ENCODE data around the gene ADGRF3. TPM values are rescaled to one million over a fixed set of nuclear protein-coding genes. Genes with fewer than 3 reads are reported as not detected.
A peak's percentile ranks its signal among the peaks of the same experiment; 100 is the strongest.

ADGRF3 gene
- total and polyA plus RNA-seq, 2 of the 13 experiments (the other 11 are each of a cell fraction or from before 2014, with no cell fraction given), result 0.40 to 1.5 TPM

- TF ChIP-seq MAFF (IDR thresholded peaks at IDR 0.05; ENCODE audit: low read depth, low read length) (peak; percentile 34; the same call in 1 of the 2 replicates), ZNF704 (CRISPR knock-in tag; IDR thresholded peaks at IDR 0.05; ENCODE audit: borderline replicate concordance) (peak; percentile 90; the same call in 1 of the 2 replicates), CBX5 (CRISPR knock-in tag; IDR thresholded peaks at IDR 0.05; ENCODE audit: borderline replicate concordance) (no peak; the same call in 1 of the 2 replicates), ZBTB7A (CRISPR knock-in tag; IDR thresholded peaks at IDR 0.05) (no peak), PRDM10 (CRISPR knock-in tag; IDR thresholded peaks at IDR 0.05; ENCODE audit: low read depth) (no peak; the same call in 1 of the 2 replicates), ZNF761 (CRISPR knock-in tag; conservative IDR thresholded peaks at IDR 0.05) (peak; percentile 89)
Measured at GRCh38 chr2:26345545-26346453, 790 bp downstream of the ADGRF3 start, which contains the start of gene SELENOI (continued).
